H1 (cell line): ENCODE results near the gene CPT2. TPM values are rescaled to one million over a fixed set of nuclear protein-coding genes. Genes with fewer than 3 reads are reported as not detected.

Experiments used
- CTCF ChIA-PET: fragments of 300-600 bp; sonication (Branson Sonifier 250); formaldehyde crosslinking; loops from one replicate; lab custom pipeline; 2021; ENCODE audit not compliant: partially characterized antibody; lab: Charles Lee
- POLR2A ChIA-PET: fragments of 300-600 bp; sonication (Branson Sonifier 250); formaldehyde crosslinking; loops from one replicate; lab custom pipeline; 2021; ENCODE audit warnings: inconsistent platforms; ENCODE audit not compliant: partially characterized antibody; lab: Charles Lee
- DNase-seq, 2 experiments: peaks; one replicate each; pipeline versions ENCODE4 v3.0.0 to v3.0.0-alpha.2; 2010 to 2022; ENCODE audit warnings: low spot score in 2 of 2, low read depth in 1 of 2, mixed read lengths in 1 of 2
- FAIRE-seq: peaks from 2 replicates; lab custom pipeline; 2011; peaks lifted over from hg19 to GRCh38; lab: Jason Lieb, UNC
- H2AFZ ChIP-seq: 2 replicates; pipeline ENCODE4 v1.8.1; 2012; ENCODE audit warnings: low read length, inconsistent platforms
- H2AK5ac ChIP-seq: 2 replicates; pipeline ENCODE4 v1.6.1; 2013; ENCODE audit warnings: low read depth, low read length
- H2BK120ac ChIP-seq: replicated peaks from 2 replicates; pipeline ENCODE3; 2013; ENCODE audit warnings: low read depth, low read length, inconsistent platforms
- H2BK12ac ChIP-seq: 2 replicates; pipeline ENCODE4 v1.6.1; 2013; ENCODE audit warnings: low read depth, low read length
- H2BK15ac ChIP-seq: 2 replicates; pipeline ENCODE4 v1.6.1; 2013; ENCODE audit warnings: low read length
- H2BK20ac ChIP-seq: 2 replicates; pipeline ENCODE4 v1.6.1; 2013; ENCODE audit warnings: low read length
- H2BK5ac ChIP-seq: 2 replicates; pipeline ENCODE4 v1.6.1; 2013; ENCODE audit warnings: low read depth, low read length
- H3K14ac ChIP-seq: 2 replicates; pipeline ENCODE4 v1.6.1; 2013; ENCODE audit warnings: inconsistent platforms; ENCODE audit not compliant: insufficient read length
- H3K18ac ChIP-seq: 2 replicates; pipeline ENCODE4 v1.6.1; 2013; ENCODE audit warnings: low read length; ENCODE audit errors: extremely low read depth
- H3K23ac ChIP-seq: 2 replicates; pipeline ENCODE4 v1.6.1; 2013; ENCODE audit warnings: inconsistent platforms; ENCODE audit not compliant: insufficient read length
- H3K23me2 ChIP-seq: 2 replicates; pipeline ENCODE4 v1.6.1; 2013; ENCODE audit warnings: low read depth, low read length
- H3K27ac ChIP-seq: 2 replicates; pipeline ENCODE4 v1.6.1; 2011; ENCODE audit warnings: low read depth, low read length, inconsistent platforms
- H3K27me3 ChIP-seq, 4 experiments: replicated peaks in 1 of 4; 1 replicate in 1 of 4; 2 replicates in 3 of 4; pipeline versions ENCODE4 v1.6.1 to v1.8.1; 2011 to 2013; ENCODE audit warnings: low read length in 3 of 4, mild to moderate bottlenecking in 3 of 4, inconsistent platforms in 2 of 4, mixed read lengths in 2 of 4, moderate library complexity in 1 of 4; ENCODE audit not compliant: control insufficient read depth in 3 of 4, insufficient read depth in 3 of 4; ENCODE audit errors: extremely low read depth in 1 of 4
- H3K36me3 ChIP-seq, 4 experiments: 2 replicates each; pipeline versions ENCODE4 v1.6.1 to v1.8.1; 2011 to 2013; ENCODE audit warnings: mild to moderate bottlenecking in 4 of 4, low read length in 3 of 4, moderate library complexity in 2 of 4, control low read depth in 1 of 4, inconsistent platforms in 1 of 4; ENCODE audit not compliant: insufficient read depth in 4 of 4, control insufficient read depth in 2 of 4
- H3K4ac ChIP-seq: replicated peaks from 2 replicates; pipeline ENCODE3; 2013; ENCODE audit warnings: low read length, low read depth, mixed read lengths, inconsistent platforms; ENCODE audit not compliant: insufficient read length
- H3K4me1 ChIP-seq, 4 experiments: replicated peaks in 1 of 4; 1 replicate in 1 of 4; 2 replicates in 3 of 4; pipeline versions ENCODE4 v1.6.1 to v1.8.1; 2011 to 2013; ENCODE audit warnings: low read length in 3 of 4, inconsistent platforms in 2 of 4, mixed read lengths in 1 of 4; ENCODE audit not compliant: insufficient read depth in 4 of 4, control insufficient read depth in 3 of 4
- H3K4me2 ChIP-seq, 2 experiments: 2 replicates each; pipeline versions ENCODE4 v1.6.1 to v1.8.1; 2011 to 2013; ENCODE audit warnings: low read depth in 2 of 2, low read length in 2 of 2, control low read depth in 1 of 2, inconsistent platforms in 1 of 2, mild to moderate bottlenecking in 1 of 2; ENCODE audit not compliant: insufficient read depth in 1 of 2
- H3K4me3 ChIP-seq, 4 experiments: fragments of 200-600, 300-600 bp in 1 of 4; sonication (generic), shearing (Covaris generic), sonication (Bioruptor Twin) in 1 of 4; 2 replicates each; pipeline versions ENCODE4 v1.5.1 to v1.8.1; 2011 to 2016; ENCODE audit warnings: low read length in 4 of 4, low read depth in 3 of 4, control low read depth in 2 of 4, inconsistent platforms in 2 of 4, mild to moderate bottlenecking in 2 of 4, mixed read lengths in 1 of 4, moderate library complexity in 1 of 4; ENCODE audit not compliant: insufficient read depth in 2 of 4; ENCODE audit errors: extremely low read depth in 1 of 4
- H3K56ac ChIP-seq: replicated peaks from 2 replicates; pipeline ENCODE3; 2013; ENCODE audit warnings: low read depth, mild to moderate bottlenecking, mixed read lengths, low read length, inconsistent platforms; ENCODE audit not compliant: insufficient read length
- H3K79me1 ChIP-seq: 2 replicates; pipeline ENCODE4 v1.6.1; 2013; ENCODE audit warnings: low read depth, low read length, control low read depth
- H3K79me2 ChIP-seq, 2 experiments: 2 replicates each; pipeline versions ENCODE4 v1.6.1 to v1.8.1; 2012 to 2013; ENCODE audit warnings: low read length in 2 of 2, mild to moderate bottlenecking in 2 of 2, inconsistent platforms in 1 of 2; ENCODE audit not compliant: insufficient read depth in 2 of 2, control insufficient read depth in 1 of 2
- H3K9ac ChIP-seq, 4 experiments: replicated peaks in 1 of 4; 1 replicate in 1 of 4; 2 replicates in 3 of 4; pipeline versions ENCODE4 v1.6.1 to v1.8.1; 2011 to 2013; ENCODE audit warnings: low read depth in 3 of 4, low read length in 3 of 4, control low read depth in 2 of 4, mild to moderate bottlenecking in 2 of 4, moderate library complexity in 2 of 4, inconsistent platforms in 1 of 4; ENCODE audit errors: extremely low read depth in 1 of 4
- H3K9me3 ChIP-seq, 2 experiments: 2 replicates each; pipeline versions ENCODE4 v1.6.1 to v1.8.1; 2012 to 2013; ENCODE audit warnings: mild to moderate bottlenecking in 2 of 2, moderate library complexity in 2 of 2, control low read depth in 1 of 2, inconsistent platforms in 1 of 2, low read depth in 1 of 2, low read length in 1 of 2, mixed read lengths in 1 of 2; ENCODE audit not compliant: insufficient read depth in 2 of 2
- H4K20me1 ChIP-seq, 2 experiments: replicated peaks in 1 of 2; 2 replicates each; pipeline versions ENCODE3 to v1.8.1; 2011 to 2013; ENCODE audit warnings: inconsistent platforms in 2 of 2, low read length in 2 of 2, mild to moderate bottlenecking in 1 of 2; ENCODE audit not compliant: insufficient read depth in 2 of 2, control insufficient read depth in 1 of 2
- H4K5ac ChIP-seq: 2 replicates; pipeline ENCODE4 v1.6.1; 2013; ENCODE audit warnings: low read length, low read depth, mixed read lengths, inconsistent platforms; ENCODE audit not compliant: insufficient read length
- H4K8ac ChIP-seq: 2 replicates; pipeline ENCODE4 v1.8.0; 2013; ENCODE audit warnings: mild to moderate bottlenecking, moderate library complexity, low read length, inconsistent platforms; ENCODE audit not compliant: insufficient read depth; ENCODE audit errors: extremely low read depth
- H4K91ac ChIP-seq: replicated peaks from 2 replicates; pipeline ENCODE3; 2013; ENCODE audit warnings: low read length, mixed read lengths, inconsistent platforms; ENCODE audit not compliant: insufficient read length
- ATF3 ChIP-seq: IDR thresholded peaks from 2 replicates; pipeline ENCODE4 v1.6.1; 2011; ENCODE audit warnings: low read depth, mild to moderate bottlenecking, low read length; ENCODE audit not compliant: insufficient read depth
- EP300 ChIP-seq, 2 experiments: IDR thresholded peaks; 1 replicate in 1 of 2; 2 replicates in 1 of 2; pipeline ENCODE4 v1.6.1; 2011 to 2012; ENCODE audit warnings: low read depth in 2 of 2, low read length in 2 of 2, mild to moderate bottlenecking in 2 of 2, borderline replicate concordance in 1 of 2, inconsistent platforms in 1 of 2, moderate library complexity in 1 of 2
- HDAC6 ChIP-seq: IDR thresholded peaks from one replicate; pipeline ENCODE4 v1.7.1; 2012; ENCODE audit warnings: low read depth, mild to moderate bottlenecking, inconsistent platforms, low read length, moderate library complexity
- NRF1 ChIP-seq: IDR thresholded peaks from 2 replicates; pipeline ENCODE4 v1.6.1; 2011; ENCODE audit warnings: mild to moderate bottlenecking, low read depth, low read length, improper control_type of control experiment
- POU5F1 ChIP-seq: IDR thresholded peaks from 2 replicates; pipeline ENCODE4 v1.6.1; 2011; ENCODE audit warnings: low read depth, mild to moderate bottlenecking, low read length, moderate library complexity
- RBBP5 ChIP-seq: IDR thresholded peaks from 2 replicates; pipeline ENCODE4 v1.7.1; 2012; ENCODE audit warnings: low read depth, mild to moderate bottlenecking, inconsistent platforms, low read length, moderate library complexity, borderline replicate concordance
- SIN3A ChIP-seq, 2 experiments: IDR thresholded peaks in 1 of 2; conservative IDR thresholded peaks in 1 of 2; 2 replicates each; pipeline ENCODE4 v1.6.1; 2011 to 2012; ENCODE audit warnings: low read length in 2 of 2, improper control_type of control experiment in 1 of 2, low read depth in 1 of 2, mild to moderate bottlenecking in 1 of 2
- SP4 ChIP-seq: IDR thresholded peaks from 2 replicates; pipeline ENCODE4 v1.6.1; 2012; ENCODE audit warnings: low read length, inconsistent platforms
- WGBS, 2 experiments: shearing (Covaris generic) in 1 of 2; methylation state at CpG; one replicate each; pipeline versions ENCODE4 v1.1.6 to v1.1.7; 2013 to 2015; ENCODE audit warnings: low lambda C conversion rate in 2 of 2, mixed read lengths in 2 of 2, inconsistent platforms in 1 of 2, low coverage in 1 of 2, missing lambda C conversion rate in 1 of 2; ENCODE audit not compliant: insufficient replicate concordance in 2 of 2, insufficient coverage in 1 of 2, insufficient read length in 1 of 2; ENCODE audit errors: extremely low coverage in 1 of 2, missing lambda C conversion rate in 1 of 2; 5-methylcytosine and 5-hydroxymethylcytosine counted together
- polyA plus RNA-seq, 7 experiments: library from polyadenylated mRNA; depleted of rRNA in 3 of 7; stranded (reverse) in 5 of 7; unstranded in 2 of 7; fragments of >200 nt in 5 of 7; fragments of 200-250 nt in 2 of 7; gene quantifications; 1 replicate in 5 of 7; 2 replicates in 1 of 7; 4 replicates in 1 of 7; pipeline versions ENCODE4 v1.2.1 to v1.2.3, GENCODE V29; 2011 to 2013; ENCODE audit warnings: missing spikeins in 2 of 7, mixed read lengths in 2 of 7
- total RNA-seq: library from RNA; stranded (reverse); fragmentation: NEBNext Ultra II Directional; extraction: Animal tissue kit (Norgen Biotek cat#: 25700); gene quantifications from 2 replicates; pipeline ENCODE4 v1.2.1, GENCODE V29; 2021

CPT2 gene
- total and polyA plus RNA-seq, 2 of the 8 experiments (the other 6 are each of a cell fraction or from before 2014, with no cell fraction given) = 23.9 to 25.5 TPM

DNA sequence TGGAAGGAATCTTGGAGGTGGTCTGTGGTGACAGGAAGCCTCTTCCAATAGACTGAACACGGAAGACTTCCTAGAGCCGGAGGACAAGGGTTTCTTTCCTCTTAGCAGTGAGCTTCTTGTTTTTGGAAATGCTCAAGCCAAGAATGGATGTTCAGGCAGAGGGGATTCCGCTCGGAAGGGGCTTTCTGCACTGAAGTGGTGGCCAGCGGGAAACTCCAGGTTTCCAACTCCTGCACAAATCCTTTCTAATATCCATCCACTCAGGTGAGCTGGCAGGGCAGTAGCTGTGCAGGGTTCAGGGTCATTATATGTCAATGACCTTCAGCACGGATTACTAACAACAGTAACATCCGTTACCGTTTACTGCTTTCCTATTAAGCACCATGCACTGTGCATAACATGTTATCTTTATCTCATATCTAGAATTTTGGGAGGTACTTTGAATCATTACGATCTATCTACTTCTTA is 573 bp upstream of the CPT2 start:
- Histone ChIP-seq H2AFZ (peak overlapping the region; percentile 70; the same call in 1 of the 2 replicates), H4K91ac (no peak overlapping the region), H2BK12ac (peak overlapping the region; percentile 84; the same call in 1 of the 2 replicates), H2BK5ac (no peak overlapping the region), H3K14ac (no peak overlapping the region), H2AK5ac (no peak overlapping the region), H4K5ac (no peak overlapping the region), H3K36me3 (peaks cover 0 to 7% (median 0%) of the 10 kb centered on the region in 4 experiments; a peak in 1 of 8 replicates), H2BK20ac (no peak overlapping the region; the same call in 1 of the 2 replicates), H3K56ac (no peak overlapping the region), H3K4me1 (peaks cover 2 to 6% (median 4%) of the 10 kb centered on the region in 4 experiments; a peak in 4 of 7 replicates), H4K8ac (no peak overlapping the region), H3K18ac (0 out of 2 replicates have a peak overlapping the region, but pooled peaks have one; percentile 39), H3K4ac (no peak overlapping the region), H2BK120ac (no peak overlapping the region), H3K4me3 (peak overlapping the region; percentile 73 to 93 (median 88); a peak in 7 of 8 replicates), H3K23ac (no peak overlapping the region), H3K9me3 (no peaks in the 10 kb centered on the region), H3K79me2 (peaks cover 0 to 8% of the 10 kb centered on the region in 2 experiments; a peak in 1 of 4 replicates), H3K27ac (no peak overlapping the region), H3K9ac (peak overlapping the region in 1 of 4 experiments; percentile 66; a peak in 2 of 7 replicates), H3K27me3 (peaks cover 0 to 4% (median 1%) of the 10 kb centered on the region in 4 experiments; a peak in 4 of 7 replicates), H4K20me1 (no peaks in the 10 kb centered on the region), H3K79me1 (no peaks in the 10 kb centered on the region; the same call in none of the 2 replicates), H2BK15ac (0 out of 2 replicates have a peak overlapping the region, but pooled peaks have one; percentile 63), H3K23me2 (peaks cover 5% of the 10 kb centered on the region), H3K4me2 (peak overlapping the region; percentile 75 to 93)
- ChIA-PET CTCF (interaction anchor here (0.7 to 5.7 kb wide), 3 partner anchors 10 to 20 kb away, joined by 3 to 42 read pairs (median 5); no protein-coding TSS in a partner anchor), POLR2A (interaction anchor here (0.7 to 1.3 kb wide), 7 partner anchors 11 to 194 kb away, joined by 3 to 5 read pairs (median 3); partner anchors contain the start of gene CZIB)
- FAIRE-seq = no peak
- 48% methylated on average over 9 of the region's 9 CpGs; no CpG with 5 or more reads in 1 of the 2 experiments for WGBS, 2 experiments
- DNase-seq = no peak
- no peak for TF ChIP-seq SIN3A (conservative IDR thresholded peaks at IDR 0.05 in 1 of 2, IDR thresholded peaks at IDR 0.05 in 1 of 2; ENCODE audit: low read depth in 1 of 2, low read length in 2 of 2)
- no peak for TF ChIP-seq ATF3
- no peak for TF ChIP-seq RBBP5
- no peak for TF ChIP-seq SP4
- TF ChIP-seq HDAC6 = no peak
- no peak for TF ChIP-seq POU5F1
- TF ChIP-seq EP300 (IDR thresholded peaks at IDR 0.05; ENCODE audit: borderline replicate concordance in 1 of 2, low read depth in 2 of 2, low read length in 2 of 2) = no peak
- TF ChIP-seq NRF1 = no peak
